Common myeloid progenitor, CD34-positive (primary cell): ENCODE results near the gene SLC39A7.
A peak's percentile ranks its signal among the peaks of the same experiment; 100 is the strongest.

Experiments used
- CTCF ChIA-PET: fragments of 350-600 bp; sonication (Branson Sonifier 250); formaldehyde crosslinking; loops from one replicate; lab custom pipeline; 2021; ENCODE audit warnings: antibody characterized with exemption; lab: Charles Lee
- POLR2A ChIA-PET: fragments of 350-600 bp; sonication (Branson Sonifier 250); formaldehyde crosslinking; loops from one replicate; lab custom pipeline; 2021; ENCODE audit warnings: antibody characterized with exemption; lab: Charles Lee
- DNase-seq, 3 donors: peaks; one replicate each; pipeline versions ENCODE4 v3.0.0 to v3.0.0-alpha.2; 2013
- H3K27ac ChIP-seq, 2 experiments: 1 replicate in 1 of 2; 2 replicates in 1 of 2; pipeline ENCODE4 v1.7.0; 2013; ENCODE audit warnings: inconsistent platforms in 2 of 2, low read length in 2 of 2, mild to moderate bottlenecking in 2 of 2, low read depth in 1 of 2, moderate library complexity in 1 of 2; ENCODE audit not compliant: severe bottlenecking in 2 of 2, insufficient read depth in 1 of 2, poor library complexity in 1 of 2
- H3K27me3 ChIP-seq, 5 experiments: replicated peaks in 2 of 5; 1 replicate in 3 of 5; 2 replicates in 2 of 5; pipeline versions ENCODE4 v1.6.1 to v1.7.0; 2013; ENCODE audit warnings: low read length in 4 of 5, mild to moderate bottlenecking in 2 of 5, moderate library complexity in 2 of 5, inconsistent platforms in 1 of 5; ENCODE audit not compliant: insufficient read depth in 5 of 5, control insufficient read depth in 4 of 5
- H3K36me3 ChIP-seq, 4 experiments: 1 replicate in 2 of 4; 2 replicates in 2 of 4; pipeline versions ENCODE4 v1.6.1 to v1.7.0; 2013; ENCODE audit warnings: low read length in 3 of 4, control low read depth in 1 of 4, mild to moderate bottlenecking in 1 of 4; ENCODE audit not compliant: control insufficient read depth in 4 of 4, insufficient read depth in 4 of 4
- H3K4me1 ChIP-seq, 4 experiments: 1 replicate in 3 of 4; 2 replicates in 1 of 4; pipeline versions ENCODE4 v1.6.1 to v1.7.1; 2013; ENCODE audit warnings: low read length in 3 of 4, mild to moderate bottlenecking in 3 of 4, control low read depth in 1 of 4, inconsistent platforms in 1 of 4, moderate library complexity in 1 of 4; ENCODE audit not compliant: control insufficient read depth in 4 of 4, insufficient read depth in 4 of 4; ENCODE audit errors: control extremely low read depth in 1 of 4
- H3K4me3 ChIP-seq, 7 experiments: 1 replicate in 4 of 7; 2 replicates in 3 of 7; pipeline versions ENCODE4 v1.5.1 to v1.7.0; 2013; ENCODE audit warnings: mild to moderate bottlenecking in 7 of 7, low read length in 6 of 7, moderate library complexity in 6 of 7, inconsistent platforms in 2 of 7, low read depth in 2 of 7, control low read depth in 1 of 7; ENCODE audit not compliant: insufficient read depth in 4 of 7, control insufficient read depth in 1 of 7; ENCODE audit errors: extremely low read depth in 1 of 7
- H3K9me3 ChIP-seq, 5 experiments: 1 replicate in 4 of 5; 2 replicates in 1 of 5; pipeline versions ENCODE4 v1.6.1 to v1.7.1; 2013; ENCODE audit warnings: low read length in 4 of 5, mild to moderate bottlenecking in 2 of 5, inconsistent platforms in 1 of 5, low read depth in 1 of 5, moderate library complexity in 1 of 5; ENCODE audit not compliant: control insufficient read depth in 4 of 5, insufficient read depth in 2 of 5; ENCODE audit errors: control extremely low read depth in 1 of 5
- WGBS: methylation state at CpG from one replicate; pipeline ENCODE4 v1.1.5; 2013; ENCODE audit not compliant: insufficient coverage; 5-methylcytosine and 5-hydroxymethylcytosine counted together

Gene SLC39A7

DNA sequence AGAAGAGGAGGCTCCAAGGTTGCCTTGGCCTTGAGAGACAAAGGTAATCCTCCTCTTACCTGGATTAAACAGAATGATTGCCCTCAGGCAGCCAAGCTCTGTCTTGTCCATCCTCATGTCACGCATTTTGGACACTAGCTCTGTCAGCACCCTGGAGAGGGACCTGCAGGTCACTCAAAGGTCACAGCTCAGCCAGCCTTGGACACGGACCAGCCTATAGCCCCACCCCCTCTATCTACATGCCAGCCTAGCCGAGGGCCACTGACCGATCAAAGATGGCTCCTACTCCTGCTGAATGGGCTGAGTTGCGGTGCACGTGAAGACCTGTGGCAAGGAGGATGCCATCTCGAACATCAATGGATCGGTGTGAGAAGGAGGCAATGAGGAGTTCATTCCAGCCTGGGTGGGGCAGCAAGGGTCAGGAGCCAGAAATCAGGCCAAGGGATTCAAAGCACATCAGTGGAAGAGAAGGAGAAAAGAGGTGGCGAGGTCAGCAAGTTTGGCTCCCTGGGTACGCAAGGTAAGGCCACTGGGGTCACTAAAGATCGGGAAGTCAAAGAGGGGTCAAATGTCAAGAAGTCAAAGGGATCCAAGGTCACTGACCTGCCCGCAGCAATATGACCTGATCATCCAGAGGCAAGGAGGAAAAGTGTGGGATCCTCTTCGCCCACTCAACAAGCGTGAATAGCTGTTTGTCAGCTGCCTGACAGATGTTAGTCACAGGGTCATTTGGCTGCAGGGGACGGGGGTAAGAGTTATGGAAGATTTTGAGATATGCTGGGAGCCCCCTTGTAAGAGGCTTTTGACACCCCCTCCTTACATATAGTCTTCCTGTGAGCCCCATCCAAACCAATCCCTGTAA, 5.1 kb upstream of the SLC39A7 start:
- Histone ChIP-seq H3K27me3 (peaks cover 5 to 24% (median 13%) of the 10 kb centered on the region in 5 experiments), H3K36me3 (peaks cover 9 to 42% (median 28%) of the 10 kb centered on the region in 4 experiments), H3K27ac (no peak overlapping the region), H3K9me3 (no peaks in the 10 kb centered on the region), H3K4me3 (no peak overlapping the region), H3K4me1 (peaks cover 7 to 42% (median 28%) of the 10 kb centered on the region in 4 experiments)
- 98% methylated on average over 12 of the region's 15 CpGs for WGBS
- ChIA-PET CTCF (interaction anchor here (0.9 to 3.0 kb wide), 10 partner anchors 10 to 81 kb away, joined by 3 to 8 read pairs (median 4); partner anchors contain the start of gene HSD17B8), POLR2A (no interaction called here)
- DNase-seq: no peak

DNA sequence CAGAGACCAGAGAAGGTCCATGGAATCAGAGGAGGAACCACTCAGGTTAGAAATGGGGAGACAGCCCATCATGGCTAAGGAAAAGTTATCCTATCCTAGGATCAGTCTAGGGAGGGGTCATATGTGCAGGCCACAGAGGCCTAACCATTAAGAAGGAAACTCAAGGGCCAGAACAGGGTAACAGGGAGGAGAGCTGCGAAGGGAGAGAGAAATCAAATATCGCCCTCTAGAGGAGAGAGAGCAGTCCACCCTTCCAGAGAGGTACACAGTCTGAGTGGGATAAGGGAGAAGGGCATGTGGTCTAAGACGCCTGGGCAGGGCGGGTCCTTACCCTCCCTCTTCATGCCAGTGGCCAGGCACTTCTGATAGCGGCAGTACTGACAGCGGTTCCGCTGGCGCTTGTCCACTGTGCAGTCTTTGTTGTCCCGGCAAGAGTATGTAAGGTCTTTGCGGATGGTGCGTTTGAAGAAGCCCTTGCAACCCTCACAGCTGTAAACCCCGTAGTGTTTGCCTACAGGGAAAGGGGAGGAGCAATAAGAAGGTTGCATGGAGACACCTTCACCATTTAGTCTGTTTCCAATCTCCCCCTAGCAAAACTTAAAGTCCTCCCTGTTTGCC, 3.1 kb upstream of the SLC39A7 start:
- 63% methylated on average over 6 of the region's 12 CpGs for WGBS
- ChIA-PET POLR2A (no interaction called here), CTCF (interaction anchor here (0.8 to 3.0 kb wide), 19 partner anchors 8 to 77 kb away, joined by 3 to 14 read pairs (median 4); partner anchors contain the start of gene RING1)
- Histone ChIP-seq H3K36me3 (peaks cover 9 to 53% (median 33%) of the 10 kb centered on the region in 4 experiments), H3K4me1 (peaks cover 7 to 45% (median 36%) of the 10 kb centered on the region in 4 experiments), H3K27me3 (peaks cover 0 to 5% (median 0%) of the 10 kb centered on the region in 5 experiments), H3K4me3 (no peak overlapping the region), H3K9me3 (no peaks in the 10 kb centered on the region), H3K27ac (peak overlapping the region in 1 of 2 experiments; percentile 37)
- peak; percentile 69 to 78 (median 77) for DNase-seq

DNA sequence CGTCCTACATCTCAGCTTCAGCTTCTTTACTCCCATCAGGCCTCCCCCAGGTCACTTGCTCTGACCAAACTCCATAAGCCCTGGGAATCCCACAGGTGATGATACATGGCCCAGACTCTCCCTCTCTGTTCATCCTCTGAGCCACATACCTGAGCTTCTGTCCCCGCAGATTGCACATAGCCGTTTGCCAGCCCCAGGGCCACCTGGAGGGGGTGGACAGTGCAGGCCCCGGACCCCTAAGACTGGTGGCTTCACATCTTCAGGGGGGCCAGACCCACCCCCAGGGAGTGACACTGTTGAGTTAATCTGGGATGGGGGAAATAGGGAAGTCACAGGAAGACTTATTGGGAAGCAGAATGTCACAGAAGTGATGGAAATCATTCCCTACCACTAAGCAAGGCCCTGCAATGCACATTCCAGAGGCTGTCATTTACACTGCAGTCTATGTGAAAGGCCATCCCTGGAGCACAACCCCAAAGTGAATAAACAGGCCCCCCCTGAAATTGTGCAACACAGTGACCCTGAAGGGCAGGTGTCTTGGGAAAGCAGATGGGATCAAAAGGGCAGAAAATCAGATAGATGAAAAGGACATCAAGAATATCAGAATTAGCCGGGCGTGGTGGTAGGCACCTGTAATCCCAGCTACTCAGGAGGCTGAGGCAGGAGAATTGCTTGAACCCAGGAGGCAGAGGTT, 2.4 kb upstream of the SLC39A7 start:
- peaks cover 7 to 39% (median 31%) of the 10 kb centered on the region in 4 experiments for H3K4me1 ChIP-seq
- POLR2A ChIA-PET: no interaction called here

DNA sequence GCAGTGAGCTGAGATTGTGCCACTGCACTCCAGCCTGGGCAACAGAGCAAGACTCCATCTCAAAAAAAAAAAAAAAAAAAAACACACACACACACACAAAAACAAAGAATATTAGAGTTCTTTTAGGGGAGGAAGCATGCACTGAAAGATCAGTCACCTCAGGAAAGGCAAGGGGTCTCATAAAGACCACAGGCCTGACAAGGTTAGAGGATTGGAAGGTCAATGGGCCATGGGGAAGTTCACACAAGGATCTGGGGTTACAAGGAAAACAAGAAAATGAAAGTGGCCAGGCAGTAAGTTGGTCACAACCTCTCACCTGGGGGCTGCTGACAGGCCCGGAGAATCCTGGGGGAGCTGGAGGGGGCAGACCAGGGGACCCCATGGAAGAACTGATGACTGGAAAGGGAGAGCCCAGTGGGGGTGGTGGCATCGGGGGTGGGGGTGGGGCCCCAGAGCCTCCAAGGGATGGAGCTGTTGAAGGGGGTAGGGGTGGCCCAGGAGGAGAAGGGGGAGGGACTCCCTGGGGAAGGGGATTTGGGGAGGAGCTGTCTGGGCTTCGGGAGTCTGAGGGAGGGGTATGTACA, 1.7 kb upstream of the SLC39A7 start:
- H3K4me3 ChIP-seq: peak overlapping the region in 6 of 7 experiments; percentile 86 to 99 (median 94)
- peak overlapping the region in 1 of 2 experiments; percentile 98 for H3K27ac ChIP-seq
- no CpG with 5 or more reads among the region's 3 CpGs for WGBS
- H3K27me3 ChIP-seq: no peaks in the 10 kb centered on the region
- no peak for DNase-seq
- H3K4me1 ChIP-seq: peaks cover 7 to 40% (median 34%) of the 10 kb centered on the region in 4 experiments
- CTCF ChIA-PET: interaction anchor here (1.6 to 3.0 kb wide), 6 partner anchors 9 to 49 kb away, joined by 3 to 14 read pairs (median 8); no protein-coding TSS in a partner anchor
- no peaks in the 10 kb centered on the region for H3K9me3 ChIP-seq
- POLR2A ChIA-PET: interaction anchor here (1.5 kb wide), 1 partner anchor 73 kb away, joined by 4 read pairs; the partner anchor contains the start of genes RPS18 and VPS52
- H3K36me3 ChIP-seq: peaks cover 10 to 62% (median 45%) of the 10 kb centered on the region in 4 experiments

More for the DNA sequence above, 2.4 kb upstream of the SLC39A7 start:
- no peak overlapping the region for H3K27ac ChIP-seq
- CTCF ChIA-PET: interaction anchor here (0.9 to 3.0 kb wide), 14 partner anchors 9 to 78 kb away, joined by 3 to 14 read pairs (median 4); partner anchors contain the start of gene RING1
- DNase-seq: no peak
- no peaks in the 10 kb centered on the region for H3K27me3 ChIP-seq
- 88% methylated on average over 1 of the region's 6 CpGs for WGBS
- H3K36me3 ChIP-seq: peaks cover 9 to 60% (median 40%) of the 10 kb centered on the region in 4 experiments
- H3K9me3 ChIP-seq: no peaks in the 10 kb centered on the region
- no peak overlapping the region for H3K4me3 ChIP-seq

DNA sequence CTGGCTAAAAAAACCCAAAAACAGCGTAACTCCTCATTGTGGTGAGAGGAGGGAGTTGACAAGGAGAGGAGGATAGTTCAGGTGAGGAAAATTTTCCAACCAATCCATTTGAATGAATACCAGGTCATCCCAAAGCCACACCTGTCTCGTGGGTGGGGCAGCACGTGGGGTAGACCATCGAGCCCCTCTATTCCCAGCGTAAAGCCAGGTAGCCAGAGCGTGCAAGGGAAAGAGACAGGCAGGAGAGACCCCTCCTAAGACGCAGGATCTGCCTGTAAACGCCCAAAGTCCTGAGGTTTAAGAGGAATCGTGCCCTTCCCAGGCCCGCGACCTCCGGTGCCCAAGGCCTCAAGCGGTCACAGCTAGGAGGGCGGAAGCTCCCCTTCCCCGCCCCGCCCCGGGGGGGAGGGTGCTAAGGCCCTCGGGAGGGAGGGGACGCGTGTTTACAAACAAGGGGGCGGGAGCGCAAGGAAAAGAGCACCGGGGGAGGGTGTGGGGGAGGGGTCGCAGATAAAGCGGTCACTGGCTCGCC, 914 bp upstream of the SLC39A7 start:
- 0% methylated on average over 18 of the region's 26 CpGs for WGBS
- DNase-seq: peak; percentile 65 to 84 (median 80)
- no peaks in the 10 kb centered on the region for H3K27me3 ChIP-seq
- CTCF ChIA-PET: interaction anchor here (1.6 kb wide), 2 partner anchors 10 to 39 kb away, joined by 3 read pairs; no protein-coding TSS in a partner anchor
- no peaks in the 10 kb centered on the region for H3K9me3 ChIP-seq
- peaks cover 10 to 57% (median 39%) of the 10 kb centered on the region in 4 experiments for H3K36me3 ChIP-seq
- peak overlapping the region; percentile 41 to 98 for H3K27ac ChIP-seq
- peaks cover 7 to 47% (median 40%) of the 10 kb centered on the region in 4 experiments for H3K4me1 ChIP-seq
- H3K4me3 ChIP-seq: peak overlapping the region; percentile 86 to 99 (median 92)
- POLR2A ChIA-PET: interaction anchor here (1.5 kb wide), 1 partner anchor 72 kb away, joined by 4 read pairs; the partner anchor contains the start of genes RPS18 and VPS52

DNA sequence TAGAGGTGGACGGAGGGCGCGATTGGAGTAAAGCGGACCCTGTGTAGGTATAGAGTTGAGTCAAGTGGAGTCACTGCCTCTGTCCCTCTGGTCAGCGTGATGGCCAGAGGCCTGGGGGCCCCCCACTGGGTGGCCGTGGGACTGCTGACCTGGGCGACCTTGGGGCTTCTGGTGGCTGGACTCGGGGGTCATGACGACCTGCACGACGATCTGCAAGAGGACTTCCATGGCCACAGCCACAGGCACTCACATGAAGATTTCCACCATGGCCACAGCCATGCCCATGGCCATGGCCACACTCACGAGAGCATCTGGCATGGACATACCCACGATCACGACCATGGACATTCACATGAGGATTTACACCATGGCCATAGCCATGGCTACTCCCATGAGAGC, 479 bp downstream of the SLC39A7 start:
- Histone ChIP-seq H3K27me3 (no peaks in the 10 kb centered on the region), H3K36me3 (peaks cover 2 to 43% (median 26%) of the 10 kb centered on the region in 4 experiments), H3K9me3 (no peaks in the 10 kb centered on the region), H3K4me3 (peak overlapping the region; percentile 86 to 99 (median 92)), H3K27ac (peak overlapping the region; percentile 93 to 98), H3K4me1 (peaks cover 7 to 55% (median 47%) of the 10 kb centered on the region in 4 experiments)
- ChIA-PET CTCF (no interaction called here), POLR2A (no interaction called here)
- DNase-seq: no peak
- 11% methylated on average over 11 of the region's 14 CpGs for WGBS
